Measurements from ENCODE around the gene ZZZ3.
"Not testable (repeated sequence)": the region's sequence is repeated elsewhere in the genome, so short reads cannot be mapped to it uniquely, and the experiment has no call there.

ZZZ3 gene

DNA sequence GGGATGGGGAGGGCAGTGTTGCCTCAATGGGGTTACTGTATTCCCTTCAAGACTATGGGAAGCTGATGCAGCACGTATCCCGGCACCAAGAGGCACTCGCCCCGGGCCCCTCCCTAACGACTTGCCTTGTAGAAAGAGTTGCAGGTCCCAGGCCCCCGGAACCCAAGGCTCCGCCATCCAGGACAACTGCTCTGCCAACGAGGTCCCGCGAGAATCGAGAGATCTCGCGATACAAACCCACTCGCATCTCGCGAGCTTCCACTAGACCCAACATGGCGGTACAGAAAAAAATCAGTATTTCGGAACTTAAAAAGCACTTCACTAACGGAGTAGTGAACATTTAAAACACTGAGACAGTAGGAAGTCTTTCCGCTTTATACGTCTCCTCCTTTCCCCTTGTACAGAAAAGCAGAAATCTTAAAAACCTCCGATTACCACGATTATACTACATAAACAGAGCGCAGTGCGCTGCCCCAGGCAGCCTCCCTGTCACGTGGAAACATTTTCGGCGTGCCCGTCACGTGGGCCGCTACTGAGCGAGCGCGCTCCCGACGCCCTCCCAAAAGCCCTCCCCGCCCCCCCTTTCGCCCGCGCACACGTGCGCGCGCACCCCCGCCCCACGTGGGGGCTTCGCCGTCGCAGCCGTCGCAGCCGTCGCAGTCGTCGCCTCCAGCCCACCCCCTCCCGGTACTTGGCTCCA is at the start of gene ZZZ3:
TSS of gene ZZZ3 (minus strand) at position 199 of the 700 bp plus-strand sequence. CDS start 49,304 bp downstream, outside the sequence.
- peak; percentile 86 for DNase-seq (ENCODE audit: low read depth)

DNA sequence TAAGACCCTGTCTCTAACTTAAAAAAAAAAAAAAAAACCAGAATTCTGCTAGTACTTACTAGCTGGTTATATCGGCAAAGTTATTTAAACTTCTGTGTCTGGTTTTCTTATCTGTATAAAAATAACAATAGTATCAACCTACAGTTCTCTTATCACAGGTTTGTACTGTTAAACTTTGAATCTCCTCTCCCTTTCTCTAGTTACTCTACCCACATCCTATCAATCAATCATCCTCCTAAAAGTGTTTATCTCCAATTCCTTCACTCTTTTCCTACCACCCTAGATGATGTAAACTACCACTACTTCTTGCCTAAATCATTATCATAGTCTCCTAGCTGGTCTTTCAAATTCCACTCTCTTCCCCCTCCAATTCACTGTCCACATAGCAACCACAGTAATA is 49.6 kb upstream of the ZZZ3 start:
- DNase-seq (ENCODE audit: low read depth) = no peak

- no peak for DNase-seq (ENCODE audit: low read depth)
Observed at GRCh38 chr1:77725706-77726105, 43.2 kb upstream of the ZZZ3 start.

DNA sequence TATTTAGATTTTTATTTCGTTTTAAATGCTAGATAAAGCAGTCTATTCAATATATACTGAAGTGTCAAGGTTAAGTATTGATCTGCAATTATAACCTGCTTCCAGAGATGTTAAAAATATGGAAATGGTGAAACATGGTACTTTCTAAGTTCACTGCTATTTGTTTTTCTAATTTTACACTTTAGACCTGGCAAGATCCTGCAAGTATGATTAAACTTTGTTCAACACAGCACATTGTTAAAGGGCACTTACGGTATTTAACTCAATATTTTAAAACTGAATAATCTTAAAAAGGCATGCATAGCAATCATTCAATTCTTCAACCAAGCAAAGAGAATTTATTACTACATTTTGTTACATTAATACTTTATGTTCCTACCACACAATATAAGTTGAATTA is 35.7 kb upstream of the ZZZ3 start:
- no peak for DNase-seq (ENCODE audit: low read depth)

- DNase-seq (ENCODE audit: low read depth) = no peak
Observed at GRCh38 chr1:77716065-77716464, 33.6 kb upstream of the ZZZ3 start.

DNA sequence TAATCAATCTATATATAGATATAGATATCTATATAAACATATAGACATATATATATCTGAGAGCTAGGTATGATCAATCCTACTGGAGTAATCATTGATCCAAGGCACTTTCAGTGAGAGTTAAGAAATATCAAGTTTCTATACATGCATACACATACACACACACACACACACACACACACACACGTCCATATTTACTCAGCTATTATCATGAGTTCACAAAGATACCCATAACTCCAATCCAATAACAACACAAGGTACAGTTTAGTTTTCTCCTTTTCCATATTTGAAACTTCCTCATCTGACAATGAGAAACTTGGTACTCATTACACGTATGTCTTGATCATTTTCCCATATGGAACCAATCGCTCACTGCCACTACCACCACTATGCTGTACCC is 27.3 kb upstream of the ZZZ3 start:
- no peak for DNase-seq (ENCODE audit: low read depth)

- DNase-seq (ENCODE audit: low read depth) = no peak
Observed at GRCh38 chr1:77706321-77706720, 23.9 kb upstream of the ZZZ3 start.

GRCh38 chr1:77704736-77705135 is 22.3 kb upstream of the ZZZ3 start:
- DNase-seq (ENCODE audit: low read depth) = no peak

GRCh38 chr1:77699673-77700072 is 17.2 kb upstream of the ZZZ3 start:
- not testable (repeated sequence) for DNase-seq (ENCODE audit: low read depth)

DNA sequence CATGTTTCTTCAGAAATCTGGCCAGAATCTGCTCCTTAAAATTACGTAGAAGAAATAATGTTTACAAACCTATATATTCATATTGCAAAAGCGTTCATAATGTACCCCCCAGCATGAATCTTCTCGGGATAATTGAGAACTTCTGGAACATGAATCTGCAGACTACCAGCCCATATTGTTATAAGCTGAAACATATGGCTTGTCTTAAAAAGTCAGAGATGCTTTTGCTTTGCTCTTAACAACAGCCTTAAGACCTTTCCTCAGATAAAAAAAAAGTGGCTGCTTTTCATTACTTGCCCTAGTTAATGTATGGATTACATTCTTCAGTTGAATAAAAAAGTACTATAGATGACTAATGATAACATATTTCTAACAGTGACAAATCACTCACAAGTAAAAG is 15.0 kb upstream of the ZZZ3 start:
- no peak for DNase-seq (ENCODE audit: low read depth)

GRCh38 chr1:77688939-77689338 is 6.5 kb upstream of the ZZZ3 start:
- DNase-seq (ENCODE audit: low read depth) = no peak

- DNase-seq (ENCODE audit: low read depth) = no peak
Observed at GRCh38 chr1:77687519-77687906, 5.1 kb upstream of the ZZZ3 start.

- no peak for DNase-seq (ENCODE audit: low read depth)
Observed at GRCh38 chr1:77686796-77687518, 4.5 kb upstream of the ZZZ3 start.

DNA sequence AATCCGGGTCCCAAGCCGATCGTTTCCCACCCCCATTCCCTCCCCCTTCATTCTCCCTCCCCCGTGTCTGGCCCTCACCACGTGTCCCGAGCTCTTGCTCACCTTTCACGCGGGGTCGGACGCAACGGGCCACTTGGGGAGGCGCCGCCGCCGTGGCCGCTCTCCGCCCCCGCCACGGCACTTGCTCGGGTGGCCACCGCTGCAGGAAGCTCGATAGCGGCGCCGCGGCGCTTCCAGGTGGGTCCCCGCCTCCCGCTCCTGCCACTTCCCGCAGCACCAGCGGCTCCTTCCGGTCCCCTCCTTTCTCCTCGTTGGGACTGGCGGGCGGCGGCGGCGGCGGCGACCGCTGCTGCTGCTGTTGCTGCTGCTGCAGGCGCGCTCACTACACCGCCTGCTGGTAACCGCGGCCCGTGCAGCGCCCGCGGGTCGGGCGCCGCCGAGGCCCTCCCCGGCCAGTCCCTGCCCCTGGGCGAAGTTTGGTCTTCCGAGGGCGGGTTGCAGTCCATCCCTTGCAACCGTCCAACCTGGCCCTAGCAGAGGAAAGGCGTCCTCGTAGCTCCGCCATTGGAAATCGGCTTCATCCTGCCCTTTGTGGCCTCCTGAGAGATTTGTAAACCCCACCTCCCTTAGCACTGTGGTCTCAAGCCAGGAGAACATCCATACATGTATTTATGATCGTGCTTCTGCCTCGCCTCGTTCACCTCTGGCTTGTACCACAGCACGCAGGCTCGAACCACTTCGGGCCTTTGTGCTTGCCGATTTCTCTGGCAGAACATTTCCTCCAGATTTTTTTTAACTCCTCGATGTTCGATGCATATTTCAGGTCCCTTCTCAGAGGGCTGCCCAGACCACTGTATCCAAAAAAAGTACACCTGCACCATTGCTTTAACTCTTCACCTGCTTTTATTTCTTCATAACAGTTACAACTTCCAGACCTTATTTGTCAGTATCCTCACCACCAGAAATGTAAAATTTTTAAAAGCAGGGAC is 996 bp upstream of the ZZZ3 start:
- peak; percentile 83 for DNase-seq (ENCODE audit: low read depth)

GRCh38 chr1:77680173-77680572 is 2.3 kb downstream of the ZZZ3 start:
- no peak for DNase-seq (ENCODE audit: low read depth)

- no peak for DNase-seq (ENCODE audit: low read depth)
Observed at GRCh38 chr1:77678660-77679610, 3.5 kb downstream of the ZZZ3 start.

GRCh38 chr1:77674807-77675206 is 7.7 kb downstream of the ZZZ3 start:
- DNase-seq (ENCODE audit: low read depth) = not testable (repeated sequence)

GRCh38 chr1:77673716-77674355 is 8.6 kb downstream of the ZZZ3 start:
- DNase-seq (ENCODE audit: low read depth) = no peak

- no peak for DNase-seq (ENCODE audit: low read depth)
Observed at GRCh38 chr1:77673030-77673429, 9.4 kb downstream of the ZZZ3 start.

GRCh38 chr1:77672374-77672773 is 10.1 kb downstream of the ZZZ3 start:
- no peak for DNase-seq (ENCODE audit: low read depth)

GRCh38 chr1:77671836-77672235 is 10.6 kb downstream of the ZZZ3 start:
- no peak for DNase-seq (ENCODE audit: low read depth)
